GM18505 (cell line): ENCODE results near the gene GSDME.

Source experiments
- ATAC-seq: cut with Tn5 transposase; IDR thresholded peaks from one replicate; pipeline ENCODE4 v1.9.1; 2021; ENCODE audit not compliant: unreplicated experiment
- POLR2A ChIP-seq: IDR thresholded peaks from 4 replicates; pipeline ENCODE4 v1.6.1; 2011; ENCODE audit warnings: borderline replicate concordance; ENCODE audit not compliant: insufficient read depth, insufficient read length; ENCODE audit errors: extremely low read depth

GSDME gene

DNA sequence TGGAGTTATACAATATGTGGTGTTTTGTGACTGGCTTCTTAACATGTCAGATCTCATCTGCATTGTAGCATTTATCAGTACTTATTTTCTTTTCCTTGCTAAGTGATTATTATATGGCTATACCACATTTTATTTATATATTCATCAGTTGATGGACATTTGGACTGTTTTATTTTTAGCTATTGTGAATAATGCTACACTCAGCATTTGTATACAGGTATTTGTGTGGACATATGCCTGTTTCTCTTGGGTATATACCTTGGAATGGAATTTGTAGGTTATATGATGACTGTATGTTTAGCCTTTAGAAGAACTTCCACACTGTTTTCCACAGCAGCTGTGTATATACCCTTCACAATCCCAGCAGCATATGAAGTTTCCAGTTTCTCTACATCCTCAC is 86.5 kb downstream of the GSDME start:
- no peak for ATAC-seq

GRCh38 chr7:24669971-24670591 is 87.2 kb downstream of the GSDME start:
- no peak for ATAC-seq

More for the DNA sequence above, 86.5 kb downstream of the GSDME start:
- no peak for TF ChIP-seq POLR2A

GRCh38 chr7:24668927-24669635 is 88.2 kb downstream of the GSDME start:
- ATAC-seq: no peak
- no peak for TF ChIP-seq POLR2A

More at GRCh38 chr7:24669971-24670591, 87.2 kb downstream of the GSDME start:
- no peak for TF ChIP-seq POLR2A

DNA sequence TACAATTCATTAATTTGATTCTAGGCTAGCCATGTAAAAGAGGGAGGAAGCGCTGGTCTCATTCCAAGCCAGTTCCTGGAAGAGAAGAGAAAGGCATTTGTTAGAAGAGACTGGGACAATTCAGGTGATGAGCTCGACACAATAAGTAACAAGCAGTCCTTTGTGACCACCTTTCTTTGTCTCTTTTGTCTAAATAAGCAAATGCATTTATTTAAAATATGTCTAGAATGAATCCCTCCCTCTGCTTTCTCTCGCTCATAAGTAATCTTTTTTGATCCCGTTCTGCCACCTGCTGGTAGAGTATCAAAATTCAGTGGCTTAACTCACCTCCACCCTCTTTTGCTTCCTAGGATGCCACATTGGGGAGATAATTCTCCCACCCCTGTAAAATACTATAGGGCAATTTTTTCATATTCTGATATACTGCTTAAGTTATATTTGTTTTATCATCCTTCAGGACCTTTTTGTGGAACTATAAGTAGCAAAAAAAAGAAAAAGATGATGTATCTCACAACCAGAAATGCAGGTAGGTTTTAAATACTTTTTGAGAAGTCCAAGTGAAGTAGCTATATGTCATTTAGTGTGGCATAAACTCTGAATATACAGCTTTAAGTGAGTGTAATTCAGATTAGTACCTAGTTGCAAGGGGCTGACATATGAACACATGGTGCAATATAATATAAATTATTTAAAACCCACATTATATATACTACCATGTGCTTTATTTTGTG is 91.5 kb downstream of the GSDME start:
- no peak for TF ChIP-seq POLR2A
- peak; percentile 52 for ATAC-seq

GRCh38 chr7:24660546-24660945 is 96.7 kb downstream of the GSDME start:
- ATAC-seq: no peak

DNA sequence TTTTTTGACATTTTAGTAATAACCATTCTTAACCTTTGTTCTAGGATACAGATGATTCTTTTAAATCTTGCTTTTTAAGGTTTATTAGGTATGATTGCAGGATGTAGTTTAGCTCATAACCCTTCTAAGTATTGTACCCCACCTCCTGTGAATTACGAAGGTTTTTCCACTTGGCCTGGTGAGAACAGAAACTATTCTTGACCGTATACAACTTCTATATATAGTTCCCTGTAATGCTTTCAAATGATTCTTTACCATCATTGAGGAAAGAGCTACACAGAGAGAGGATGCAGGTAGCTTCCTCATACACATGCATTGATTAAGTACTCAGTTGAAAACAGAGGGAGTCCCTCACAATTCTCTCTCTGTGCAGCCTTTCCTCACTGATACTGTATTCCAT is 97.8 kb downstream of the GSDME start:
- no peak for TF ChIP-seq POLR2A
- ATAC-seq: no peak

More at GRCh38 chr7:24660546-24660945, 96.7 kb downstream of the GSDME start:
- TF ChIP-seq POLR2A: no peak

GRCh38 chr7:24657980-24658379 is 99.3 kb downstream of the GSDME start:
- TF ChIP-seq POLR2A: no peak
- ATAC-seq: no peak

GRCh38 chr7:24656608-24657007 is 100.7 kb downstream of the GSDME start:
- no peak for TF ChIP-seq POLR2A

GRCh38 chr7:24654305-24654704 is 103.0 kb downstream of the GSDME start:
- ATAC-seq: no peak
- no peak for TF ChIP-seq POLR2A

More at GRCh38 chr7:24656608-24657007, 100.7 kb downstream of the GSDME start:
- ATAC-seq: no peak

GRCh38 chr7:24653316-24654085 is 103.8 kb downstream of the GSDME start:
- no peak for TF ChIP-seq POLR2A
- no peak for ATAC-seq

DNA sequence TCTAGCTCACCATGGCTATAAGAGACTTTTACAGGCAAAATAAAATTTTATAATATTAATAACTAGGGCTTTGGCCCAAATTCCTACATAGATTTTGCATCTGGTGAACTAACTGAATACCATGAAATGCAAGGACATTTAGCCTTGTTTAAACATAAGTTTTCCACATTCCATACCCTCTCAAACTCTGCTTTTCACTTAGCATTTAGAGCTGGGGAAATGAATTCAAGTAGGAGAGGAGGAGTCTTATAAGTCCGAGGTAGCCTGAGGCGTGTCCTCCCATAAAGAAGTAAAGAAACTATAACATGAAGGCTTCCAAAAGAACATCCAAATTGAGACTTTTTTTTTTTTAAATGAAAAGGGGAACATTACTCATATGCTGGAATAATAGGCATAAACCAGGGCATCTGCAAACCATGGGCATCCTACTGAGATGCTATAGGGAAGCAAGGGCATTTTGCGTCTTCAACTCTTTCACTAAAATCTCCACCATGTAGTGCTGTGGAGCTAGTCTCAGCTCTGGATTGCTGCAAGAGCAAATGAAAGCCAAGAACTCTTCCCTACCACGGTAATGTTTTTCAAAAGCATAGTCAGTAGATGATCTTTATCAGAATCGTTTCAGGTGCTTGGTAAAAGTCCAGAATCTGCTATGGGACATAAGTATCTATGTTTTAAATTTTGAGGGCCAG is 104.9 kb downstream of the GSDME start:
- ATAC-seq: no peak
- no peak for TF ChIP-seq POLR2A
